A673 (cell line): Measurements from ENCODE around the gene SDCBP2. TPM values are rescaled to one million over a fixed set of nuclear protein-coding genes. Genes with fewer than 3 reads are reported as not detected.

ENCODE experiments used
- BruUV-seq: library from RNA; stranded (reverse); fragments of 400-500 nt; replicated peaks from 2 replicates; lab custom pipeline; 2021; lab: Mats Ljungman, UMichigan
- CTCF ChIA-PET: fragments of 300-600 bp; sonication (Branson Sonifier 250); formaldehyde crosslinking; loops from one replicate; lab custom pipeline; 2022; ENCODE audit warnings: antibody characterized with exemption; lab: Charles Lee
- POLR2A ChIA-PET: fragments of 300-600 bp; sonication (Branson Sonifier 250); formaldehyde crosslinking; loops from one replicate; lab custom pipeline; 2022; ENCODE audit warnings: antibody characterized with exemption; ENCODE audit not compliant: low non-redundant PET; lab: Charles Lee
- DNase-seq: peaks from one replicate; pipeline ENCODE4 v3.0.0-alpha.2; 2015; ENCODE audit warnings: low spot score
- H3K27ac ChIP-seq: fragments of 200-600 bp; sonication (generic); 2 replicates; pipeline ENCODE4 v1.5.1; 2016; ENCODE audit warnings: mixed run types, low read depth, mild to moderate bottlenecking, mixed read lengths, antibody characterized with exemption, low read length; ENCODE audit not compliant: poor library complexity, severe bottlenecking
- H3K27me3 ChIP-seq: fragments of 200-600 bp; sonication (generic); replicated peaks from 2 replicates; pipeline ENCODE4 v1.6.1; 2017; ENCODE audit warnings: mixed run types, low read depth, mild to moderate bottlenecking, mixed read lengths, antibody characterized with exemption, low read length; ENCODE audit not compliant: insufficient read depth, poor library complexity
- H3K36me3 ChIP-seq: fragments of 200-600 bp; sonication (generic); 2 replicates; pipeline ENCODE4 v1.6.1; 2016; ENCODE audit warnings: mixed run types, mild to moderate bottlenecking, mixed read lengths, antibody characterized with exemption, low read length; ENCODE audit not compliant: insufficient read depth, poor library complexity, severe bottlenecking
- H3K4me1 ChIP-seq: fragments of 200-600 bp; sonication (generic); 2 replicates; pipeline ENCODE4 v1.6.1; 2017; ENCODE audit warnings: mixed run types, mild to moderate bottlenecking, mixed read lengths, antibody characterized with exemption, low read length; ENCODE audit not compliant: insufficient read depth, poor library complexity, severe bottlenecking
- H3K4me3 ChIP-seq: fragments of 200-600 bp; sonication (generic); 2 replicates; pipeline ENCODE4 v1.5.1; 2016; ENCODE audit warnings: low read depth, mixed run types, mild to moderate bottlenecking, mixed read lengths, low read length; ENCODE audit not compliant: poor library complexity, severe bottlenecking
- H3K9me3 ChIP-seq: fragments of 200-600 bp; sonication (generic); 2 replicates; pipeline ENCODE4 v1.6.1; 2016; ENCODE audit warnings: mixed run types, low read depth, mild to moderate bottlenecking, mixed read lengths, antibody characterized with exemption, low read length; ENCODE audit not compliant: poor library complexity, severe bottlenecking
- EZH2 ChIP-seq: fragments of 200-600 bp; sonication (generic); IDR thresholded peaks from 2 replicates; pipeline ENCODE4 v1.6.1; 2017; ENCODE audit warnings: borderline replicate concordance, low read depth, mild to moderate bottlenecking, mixed read lengths, antibody characterized with exemption, low read length; ENCODE audit not compliant: poor library complexity, severe bottlenecking
- intact Hi-C: fragments of 100-400 bp; cut with micrococcal nuclease; formaldehyde crosslinking; loops from one replicate; pipeline ENCODE4 v1.10.0; 2022; ENCODE audit not compliant: unreplicated experiment
- total RNA-seq: library from RNA; stranded (reverse); gene quantifications from 2 replicates; pipeline ENCODE4 v1.2.3, GENCODE V29; 2021
- TF ChIP-seq, protein P1 (sequence below): fragments of 300-800, 200-600 bp; sonication (generic); conservative IDR thresholded peaks from 2 replicates; pipeline ENCODE4 v1.5.1; 2017; ENCODE audit warnings: low read depth, mild to moderate bottlenecking, antibody characterized with exemption, low read length, moderate library complexity, mixed read lengths

Gene SDCBP2
- total RNA-seq, 1 experiment from 2014 or later: 3.5 TPM

GRCh38 chr20:1323830-1324597 is 4.9 kb downstream of the SDCBP2 start:
- H3K9me3 ChIP-seq: no peaks in the 10 kb centered on the region
- TF ChIP-seq, protein P1, sequence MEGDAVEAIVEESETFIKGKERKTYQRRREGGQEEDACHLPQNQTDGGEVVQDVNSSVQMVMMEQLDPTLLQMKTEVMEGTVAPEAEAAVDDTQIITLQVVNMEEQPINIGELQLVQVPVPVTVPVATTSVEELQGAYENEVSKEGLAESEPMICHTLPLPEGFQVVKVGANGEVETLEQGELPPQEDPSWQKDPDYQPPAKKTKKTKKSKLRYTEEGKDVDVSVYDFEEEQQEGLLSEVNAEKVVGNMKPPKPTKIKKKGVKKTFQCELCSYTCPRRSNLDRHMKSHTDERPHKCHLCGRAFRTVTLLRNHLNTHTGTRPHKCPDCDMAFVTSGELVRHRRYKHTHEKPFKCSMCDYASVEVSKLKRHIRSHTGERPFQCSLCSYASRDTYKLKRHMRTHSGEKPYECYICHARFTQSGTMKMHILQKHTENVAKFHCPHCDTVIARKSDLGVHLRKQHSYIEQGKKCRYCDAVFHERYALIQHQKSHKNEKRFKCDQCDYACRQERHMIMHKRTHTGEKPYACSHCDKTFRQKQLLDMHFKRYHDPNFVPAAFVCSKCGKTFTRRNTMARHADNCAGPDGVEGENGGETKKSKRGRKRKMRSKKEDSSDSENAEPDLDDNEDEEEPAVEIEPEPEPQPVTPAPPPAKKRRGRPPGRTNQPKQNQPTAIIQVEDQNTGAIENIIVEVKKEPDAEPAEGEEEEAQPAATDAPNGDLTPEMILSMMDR: no peak
- TF ChIP-seq EZH2: no peak
- intact Hi-C loops: loop anchor here (2.0 kb wide), 1 partner anchor 69 kb away; the partner anchor contains the start of gene FKBP1A
- POLR2A ChIA-PET: no interaction called here
- H3K27me3 ChIP-seq: no peaks in the 10 kb centered on the region
- no peak overlapping the region for H3K4me3 ChIP-seq
- H3K36me3 ChIP-seq: peaks cover 4% of the 10 kb centered on the region
- CTCF ChIA-PET: interaction anchor here (0.7 kb wide), 1 partner anchor 73 kb away, joined by 3 read pairs; no protein-coding TSS in a partner anchor
- BruUV-seq: no TSS peak
- no peak overlapping the region for H3K27ac ChIP-seq
- peaks cover 20% of the 10 kb centered on the region for H3K4me1 ChIP-seq
- no peak for DNase-seq

GRCh38 chr20:1323256-1323655 is 5.7 kb downstream of the SDCBP2 start:
- intact Hi-C loops: no loop called here
- no TSS peak for BruUV-seq
- no peak for TF ChIP-seq EZH2
- TF ChIP-seq, protein P1: no peak

GRCh38 chr20:1322511-1323245 is 6.3 kb downstream of the SDCBP2 start:
- TF ChIP-seq, protein P1: no peak
- TF ChIP-seq EZH2: no peak
- ChIA-PET CTCF (no interaction called here), POLR2A (no interaction called here)
- Histone ChIP-seq H3K27me3 (no peaks in the 10 kb centered on the region), H3K4me3 (no peak overlapping the region), H3K27ac (no peak overlapping the region), H3K4me1 (peaks cover 20% of the 10 kb centered on the region), H3K9me3 (no peaks in the 10 kb centered on the region), H3K36me3 (peaks cover 4% of the 10 kb centered on the region)
- BruUV-seq: no TSS peak
- intact Hi-C loops: no loop called here
- no peak for DNase-seq

More at GRCh38 chr20:1323256-1323655, 5.7 kb downstream of the SDCBP2 start:
- Histone ChIP-seq H3K27me3 (no peaks in the 10 kb centered on the region), H3K9me3 (no peaks in the 10 kb centered on the region), H3K4me3 (no peak overlapping the region), H3K4me1 (peaks cover 20% of the 10 kb centered on the region), H3K36me3 (peaks cover 4% of the 10 kb centered on the region), H3K27ac (no peak overlapping the region)
- DNase-seq: no peak
- ChIA-PET CTCF (no interaction called here), POLR2A (no interaction called here)
